GM23338 (cell line): ENCODE measurements around the gene FAM110A. TPM values are rescaled to one million over a fixed set of nuclear protein-coding genes. Genes with fewer than 3 reads are reported as not detected.

Experiments
- ATAC-seq: fragments of 200-7000 bp; cut with Tn5 transposase; 3 replicates; pipeline ENCODE4 v1.9.1; 2020
- DNase-seq: peaks from one replicate; pipeline ENCODE4 v3.0.0-alpha.2; 2015; ENCODE audit warnings: low spot score
- H2AFZ ChIP-seq: fragments of 200-600 bp; sonication (generic); 2 replicates; pipeline ENCODE4 v1.8.0; 2016; ENCODE audit warnings: antibody characterized with exemption, mild to moderate bottlenecking, moderate library complexity
- H3F3A ChIP-seq: fragments of 200-600 bp; sonication (generic); replicated peaks from 2 replicates; pipeline ENCODE4 v1.8.0; 2017; ENCODE audit warnings: antibody characterized with exemption, mixed run types, low read depth
- H3K27ac ChIP-seq: fragments of 200-600 bp; sonication (generic); 2 replicates; pipeline ENCODE4 v1.6.1; 2016; ENCODE audit warnings: low read depth
- H3K27me3 ChIP-seq: fragments of 200-600 bp; sonication (generic); 2 replicates; pipeline ENCODE4 v1.8.0; 2016; ENCODE audit warnings: mild to moderate bottlenecking, mixed run types, moderate library complexity; ENCODE audit not compliant: insufficient read depth
- H3K36me3 ChIP-seq: fragments of 200-600 bp; sonication (generic); 2 replicates; pipeline ENCODE4 v1.8.0; 2016; ENCODE audit warnings: mild to moderate bottlenecking; ENCODE audit not compliant: insufficient read depth
- H3K4me1 ChIP-seq: fragments of 200-600 bp; sonication (generic); 2 replicates; pipeline ENCODE4 v1.8.0; 2016; ENCODE audit warnings: mild to moderate bottlenecking, moderate library complexity; ENCODE audit not compliant: insufficient read depth
- H3K4me2 ChIP-seq: fragments of 200-600 bp; sonication (generic); 2 replicates; pipeline ENCODE4 v1.7.1; 2017; ENCODE audit warnings: mixed run types
- H3K4me3 ChIP-seq: fragments of 200-600 bp; sonication (generic); 2 replicates; pipeline ENCODE4 v1.6.1; 2016; ENCODE audit warnings: mixed run types
- H3K79me2 ChIP-seq: fragments of 200-600 bp; sonication (generic); replicated peaks from 2 replicates; pipeline ENCODE4 v1.8.0; 2017; ENCODE audit warnings: mild to moderate bottlenecking; ENCODE audit not compliant: insufficient read depth
- H3K9me2 ChIP-seq: fragments of 200-600 bp; sonication (generic); 2 replicates; pipeline ENCODE4 v1.8.0; 2017; ENCODE audit not compliant: insufficient read depth
- H4K20me1 ChIP-seq: fragments of 200-600 bp; sonication (generic); replicated peaks from 2 replicates; pipeline ENCODE4 v1.8.0; 2017; ENCODE audit warnings: mild to moderate bottlenecking; ENCODE audit not compliant: insufficient read depth
- H3K27ac Mint-ChIP-seq: 2 replicates; pipeline ENCODE4 v1.8.0; 2020; ENCODE audit warnings: inconsistent platforms, mild to moderate bottlenecking, moderate library complexity, mixed read lengths
- H3K27me3 Mint-ChIP-seq: 3 replicates; pipeline ENCODE4 v1.8.0; 2022; ENCODE audit warnings: low read depth, mild to moderate bottlenecking, moderate library complexity, mixed read lengths, inconsistent platforms; ENCODE audit not compliant: insufficient read depth, poor library complexity
- H3K36me3 Mint-ChIP-seq: 3 replicates; pipeline ENCODE4 v1.8.0; 2021; ENCODE audit warnings: low read depth, mild to moderate bottlenecking, inconsistent platforms, moderate library complexity, mixed read lengths
- H3K4me1 Mint-ChIP-seq: 3 replicates; pipeline ENCODE4 v1.8.0; 2020; ENCODE audit warnings: mild to moderate bottlenecking, inconsistent platforms, mixed read lengths
- H3K4me3 Mint-ChIP-seq: 3 replicates; pipeline ENCODE4 v1.8.0; 2021; ENCODE audit warnings: moderate library complexity, mild to moderate bottlenecking, inconsistent platforms, mixed read lengths
- H3K9me3 Mint-ChIP-seq: 3 replicates; pipeline ENCODE4 v1.8.0; 2020; ENCODE audit warnings: moderate library complexity, mild to moderate bottlenecking, inconsistent platforms, mixed read lengths
- EZH2phosphoT487 ChIP-seq: fragments of 200-600 bp; sonication (generic); IDR thresholded peaks from one replicate; pipeline ENCODE4 v1.8.1; 2018; ENCODE audit warnings: antibody characterized with exemption; ENCODE audit not compliant: unreplicated experiment
- POLR2AphosphoS5 ChIP-seq: IDR thresholded peaks from 2 replicates; pipeline ENCODE4 v1.6.1; 2016; ENCODE audit warnings: antibody characterized with exemption, low read depth
- STAT1 ChIP-seq: IDR thresholded peaks from one replicate; pipeline ENCODE4 v1.6.1; 2016; ENCODE audit warnings: antibody characterized with exemption; ENCODE audit not compliant: unreplicated experiment
- ZNF331 ChIP-seq: fragments of 250-450 bp; sonication (Bioruptor Pico); IDR thresholded peaks from 2 replicates; pipeline ENCODE4 v1.5.0; 2020; ENCODE audit warnings: low read depth, mild to moderate bottlenecking, moderate library complexity
- polyA plus RNA-seq: library from polyadenylated mRNA; unstranded; fragments of >200 nt; fragmentation: Nextera tagmentation; extraction: Ambion mirVana; gene quantifications from 2 replicates; pipeline ENCODE4 v1.2.1, GENCODE V29; 2016
- total RNA-seq: library from RNA; depleted of rRNA; stranded (reverse); fragments of >200 nt; shearing (Covaris generic); gene quantifications from 2 replicates; pipeline ENCODE4 v1.2.3, GENCODE V29; 2014
- TF ChIP-seq, protein P1 (sequence below), 2 experiments: fragments of 200-600 bp in 1 of 2; sonication (generic) in 1 of 2; conservative IDR thresholded peaks; 2 replicates each; pipeline versions ENCODE4 v1.5.1 to v1.6.1; 2016 to 2017; ENCODE audit warnings: antibody characterized with exemption in 2 of 2, low read depth in 2 of 2, mild to moderate bottlenecking in 2 of 2, moderate library complexity in 1 of 2
- TF ChIP-seq, protein P2 (sequence below): IDR thresholded peaks from one replicate; pipeline ENCODE4 v1.6.1; 2018; ENCODE audit warnings: antibody characterized with exemption; ENCODE audit not compliant: unreplicated experiment
- TF ChIP-seq, protein P3 (sequence below): IDR thresholded peaks from 2 replicates; pipeline ENCODE4 v1.6.1; 2016; ENCODE audit warnings: antibody characterized with exemption

The FAM110A gene
- total and polyA plus RNA-seq, 2 experiments from 2014 or later, result 10.7 to 13.7 TPM

DNA sequence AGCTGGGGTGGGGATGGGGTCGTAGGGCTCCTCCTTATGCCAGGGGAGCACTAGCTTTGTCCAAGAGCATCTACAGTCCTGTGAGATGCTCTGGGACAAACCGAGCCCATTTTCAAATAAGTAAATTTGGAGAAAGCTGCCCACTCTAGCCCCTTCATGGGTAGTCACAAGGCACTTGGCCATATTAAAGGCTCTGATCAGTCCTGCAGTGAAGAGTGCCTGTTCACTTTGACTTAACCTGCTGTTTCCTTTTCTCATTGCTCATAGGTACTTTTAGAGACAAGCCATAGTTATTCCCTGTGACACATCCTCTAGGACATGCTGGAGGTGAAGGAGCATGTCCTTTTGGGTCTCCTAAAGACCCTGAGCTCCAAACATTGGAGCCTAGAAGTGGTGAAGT is 38.4 kb downstream of the FAM110A start:
- no peak overlapping the region for H3K27ac Mint-ChIP-seq
- TF ChIP-seq STAT1 (no peak), ZNF331 (CRISPR knock-in tag) (no peak)
- H4K20me1 ChIP-seq, result no peaks in the 10 kb centered on the region
- no peak overlapping the region for H3K4me2 ChIP-seq
- H3K27me3 ChIP-seq, result no peaks in the 10 kb centered on the region
- no peaks in the 10 kb centered on the region; the same call in 2 of the 3 replicates for H3K9me3 Mint-ChIP-seq
- H3K36me3 Mint-ChIP-seq, result no peaks in the 10 kb centered on the region
- no peak for ATAC-seq
- H3K4me1 ChIP-seq, result no peaks in the 10 kb centered on the region
- H3F3A ChIP-seq, result no peaks in the 10 kb centered on the region
- H3K36me3 ChIP-seq, result no peaks in the 10 kb centered on the region
- H2AFZ ChIP-seq, result no peak overlapping the region
- H3K27me3 Mint-ChIP-seq, result peaks cover 6% of the 10 kb centered on the region
- no peaks in the 10 kb centered on the region for H3K9me2 ChIP-seq
- H3K4me3 ChIP-seq, result no peak overlapping the region
- no peaks in the 10 kb centered on the region for H3K79me2 ChIP-seq
- no peak overlapping the region for H3K4me3 Mint-ChIP-seq
- H3K27ac ChIP-seq, result no peak overlapping the region
- H3K4me1 Mint-ChIP-seq, result peaks cover 9% of the 10 kb centered on the region
- DNase-seq, result no peak

DNA sequence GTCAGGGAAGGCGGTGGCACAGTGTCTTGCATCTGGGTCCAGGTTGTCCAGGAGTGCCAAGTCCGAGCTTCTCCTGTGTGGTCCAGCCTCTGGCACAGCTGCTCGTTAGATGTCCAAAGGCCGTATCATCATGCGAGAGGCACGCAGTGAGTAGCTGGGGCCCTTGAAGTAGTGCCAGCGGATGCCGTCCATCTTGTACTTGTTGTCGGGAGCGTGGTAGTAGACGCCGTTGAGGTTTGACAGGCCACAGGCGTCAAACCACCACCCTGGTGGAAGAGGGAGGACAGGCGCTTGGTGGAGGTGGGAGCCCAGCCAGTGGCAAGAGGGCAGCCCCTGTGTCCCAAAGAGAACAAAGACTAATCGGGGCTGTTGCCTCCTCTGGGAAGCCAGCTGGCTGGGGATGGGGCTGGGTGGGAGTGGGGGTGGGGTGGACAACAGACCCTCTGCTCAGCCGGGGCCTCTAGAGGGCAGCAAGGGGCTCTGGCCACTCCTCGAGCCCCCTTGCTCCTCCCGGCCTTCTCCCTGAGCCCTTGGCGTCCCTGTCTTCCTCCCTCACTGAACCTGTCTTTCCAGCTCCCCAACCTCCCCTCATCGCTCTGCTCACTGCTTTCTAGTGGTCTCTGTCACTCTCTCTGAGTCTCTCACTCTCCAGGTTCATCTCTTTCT is 39.5 kb downstream of the FAM110A start:
- no peaks in the 10 kb centered on the region for H3K9me2 ChIP-seq
- peak overlapping the region; percentile 10; the same call in 1 of the 3 replicates for H3K4me3 Mint-ChIP-seq
- ATAC-seq, result peak; percentile 95
- peak overlapping the region; percentile 24; the same call in 1 of the 2 replicates for H3K4me3 ChIP-seq
- no peaks in the 10 kb centered on the region for H3K36me3 Mint-ChIP-seq
- no peaks in the 10 kb centered on the region for H3K36me3 ChIP-seq
- peaks cover 9% of the 10 kb centered on the region for H3K4me1 Mint-ChIP-seq
- no peak overlapping the region for H3K27ac Mint-ChIP-seq
- H3K27me3 Mint-ChIP-seq, result peaks cover 6% of the 10 kb centered on the region
- peak overlapping the region; percentile 98 for H2AFZ ChIP-seq
- DNase-seq, result peak; percentile 84
- no peaks in the 10 kb centered on the region for H3K4me1 ChIP-seq
- H3K79me2 ChIP-seq, result no peaks in the 10 kb centered on the region
- H3K27ac ChIP-seq, result no peak overlapping the region
- TF ChIP-seq, protein P1, sequence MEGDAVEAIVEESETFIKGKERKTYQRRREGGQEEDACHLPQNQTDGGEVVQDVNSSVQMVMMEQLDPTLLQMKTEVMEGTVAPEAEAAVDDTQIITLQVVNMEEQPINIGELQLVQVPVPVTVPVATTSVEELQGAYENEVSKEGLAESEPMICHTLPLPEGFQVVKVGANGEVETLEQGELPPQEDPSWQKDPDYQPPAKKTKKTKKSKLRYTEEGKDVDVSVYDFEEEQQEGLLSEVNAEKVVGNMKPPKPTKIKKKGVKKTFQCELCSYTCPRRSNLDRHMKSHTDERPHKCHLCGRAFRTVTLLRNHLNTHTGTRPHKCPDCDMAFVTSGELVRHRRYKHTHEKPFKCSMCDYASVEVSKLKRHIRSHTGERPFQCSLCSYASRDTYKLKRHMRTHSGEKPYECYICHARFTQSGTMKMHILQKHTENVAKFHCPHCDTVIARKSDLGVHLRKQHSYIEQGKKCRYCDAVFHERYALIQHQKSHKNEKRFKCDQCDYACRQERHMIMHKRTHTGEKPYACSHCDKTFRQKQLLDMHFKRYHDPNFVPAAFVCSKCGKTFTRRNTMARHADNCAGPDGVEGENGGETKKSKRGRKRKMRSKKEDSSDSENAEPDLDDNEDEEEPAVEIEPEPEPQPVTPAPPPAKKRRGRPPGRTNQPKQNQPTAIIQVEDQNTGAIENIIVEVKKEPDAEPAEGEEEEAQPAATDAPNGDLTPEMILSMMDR (conservative IDR thresholded peaks at IDR 0.05; ENCODE audit: low read depth in 2 of 2), result peak; percentile 31 to 66
- TF ChIP-seq POLR2AphosphoS5, result no peak
- H3K4me2 ChIP-seq, result no peak overlapping the region
- H3K9me3 Mint-ChIP-seq, result no peaks in the 10 kb centered on the region; the same call in 2 of the 3 replicates
- H3K27me3 ChIP-seq, result no peaks in the 10 kb centered on the region
- no peaks in the 10 kb centered on the region for H4K20me1 ChIP-seq
- H3F3A ChIP-seq, result no peaks in the 10 kb centered on the region

- H3K9me3 Mint-ChIP-seq, result no peaks in the 10 kb centered on the region; the same call in 2 of the 3 replicates
- TF ChIP-seq, protein P2, sequence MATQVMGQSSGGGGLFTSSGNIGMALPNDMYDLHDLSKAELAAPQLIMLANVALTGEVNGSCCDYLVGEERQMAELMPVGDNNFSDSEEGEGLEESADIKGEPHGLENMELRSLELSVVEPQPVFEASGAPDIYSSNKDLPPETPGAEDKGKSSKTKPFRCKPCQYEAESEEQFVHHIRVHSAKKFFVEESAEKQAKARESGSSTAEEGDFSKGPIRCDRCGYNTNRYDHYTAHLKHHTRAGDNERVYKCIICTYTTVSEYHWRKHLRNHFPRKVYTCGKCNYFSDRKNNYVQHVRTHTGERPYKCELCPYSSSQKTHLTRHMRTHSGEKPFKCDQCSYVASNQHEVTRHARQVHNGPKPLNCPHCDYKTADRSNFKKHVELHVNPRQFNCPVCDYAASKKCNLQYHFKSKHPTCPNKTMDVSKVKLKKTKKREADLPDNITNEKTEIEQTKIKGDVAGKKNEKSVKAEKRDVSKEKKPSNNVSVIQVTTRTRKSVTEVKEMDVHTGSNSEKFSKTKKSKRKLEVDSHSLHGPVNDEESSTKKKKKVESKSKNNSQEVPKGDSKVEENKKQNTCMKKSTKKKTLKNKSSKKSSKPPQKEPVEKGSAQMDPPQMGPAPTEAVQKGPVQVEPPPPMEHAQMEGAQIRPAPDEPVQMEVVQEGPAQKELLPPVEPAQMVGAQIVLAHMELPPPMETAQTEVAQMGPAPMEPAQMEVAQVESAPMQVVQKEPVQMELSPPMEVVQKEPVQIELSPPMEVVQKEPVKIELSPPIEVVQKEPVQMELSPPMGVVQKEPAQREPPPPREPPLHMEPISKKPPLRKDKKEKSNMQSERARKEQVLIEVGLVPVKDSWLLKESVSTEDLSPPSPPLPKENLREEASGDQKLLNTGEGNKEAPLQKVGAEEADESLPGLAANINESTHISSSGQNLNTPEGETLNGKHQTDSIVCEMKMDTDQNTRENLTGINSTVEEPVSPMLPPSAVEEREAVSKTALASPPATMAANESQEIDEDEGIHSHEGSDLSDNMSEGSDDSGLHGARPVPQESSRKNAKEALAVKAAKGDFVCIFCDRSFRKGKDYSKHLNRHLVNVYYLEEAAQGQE, result no peak
- TF ChIP-seq, protein P3, sequence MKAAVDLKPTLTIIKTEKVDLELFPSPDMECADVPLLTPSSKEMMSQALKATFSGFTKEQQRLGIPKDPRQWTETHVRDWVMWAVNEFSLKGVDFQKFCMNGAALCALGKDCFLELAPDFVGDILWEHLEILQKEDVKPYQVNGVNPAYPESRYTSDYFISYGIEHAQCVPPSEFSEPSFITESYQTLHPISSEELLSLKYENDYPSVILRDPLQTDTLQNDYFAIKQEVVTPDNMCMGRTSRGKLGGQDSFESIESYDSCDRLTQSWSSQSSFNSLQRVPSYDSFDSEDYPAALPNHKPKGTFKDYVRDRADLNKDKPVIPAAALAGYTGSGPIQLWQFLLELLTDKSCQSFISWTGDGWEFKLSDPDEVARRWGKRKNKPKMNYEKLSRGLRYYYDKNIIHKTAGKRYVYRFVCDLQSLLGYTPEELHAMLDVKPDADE, result no peak
- TF ChIP-seq ZNF331 (CRISPR knock-in tag) (no peak), POLR2AphosphoS5 (no peak), STAT1 (no peak), EZH2phosphoT487 (no peak)
- TF ChIP-seq, protein P1 (conservative IDR thresholded peaks at IDR 0.05; ENCODE audit: low read depth in 2 of 2), result no peak
Observed at GRCh38 chr20:873875-874607, 40.5 kb downstream of the FAM110A start.

More at GRCh38 chr20:873875-874607, 40.5 kb downstream of the FAM110A start:
- H3K79me2 ChIP-seq, result no peaks in the 10 kb centered on the region
- Mint-ChIP-seq H3K4me1 (peaks cover 9% of the 10 kb centered on the region), H3K27ac (no peak overlapping the region), H3K27me3 (peaks cover 6% of the 10 kb centered on the region), H3K36me3 (no peaks in the 10 kb centered on the region), H3K4me3 (no peak overlapping the region; the same call in 2 of the 3 replicates)
- ATAC-seq (no peak), DNase-seq (no peak)
- no peaks in the 10 kb centered on the region for H3F3A ChIP-seq
- no peaks in the 10 kb centered on the region for H3K9me2 ChIP-seq
- no peak overlapping the region for H3K27ac ChIP-seq
- H3K4me3 ChIP-seq, result no peak overlapping the region
- no peaks in the 10 kb centered on the region for H4K20me1 ChIP-seq
- peak overlapping the region; percentile 98 for H2AFZ ChIP-seq
- H3K27me3 ChIP-seq, result no peaks in the 10 kb centered on the region
- H3K4me1 ChIP-seq, result no peaks in the 10 kb centered on the region
- no peak overlapping the region for H3K4me2 ChIP-seq
- no peaks in the 10 kb centered on the region for H3K36me3 ChIP-seq
